GM21381 (cell line): Measurements from ENCODE around the gene STAT5A.
A peak's percentile ranks its signal among the peaks of the same experiment; 100 is the strongest.

Experiments used
- ATAC-seq: cut with Tn5 transposase; IDR thresholded peaks from one replicate; pipeline ENCODE4 v1.9.1; 2021; ENCODE audit warnings: mild to moderate bottlenecking, moderate library complexity; ENCODE audit not compliant: unreplicated experiment

STAT5A gene

GRCh38 chr17:42266918-42267766 lies 21.2 kb upstream of the STAT5A start:
- no peak for ATAC-seq

- no peak for ATAC-seq
These were observed 20.1 kb upstream of the STAT5A start for GRCh38 chr17:42268236-42268635.

- ATAC-seq: no peak
These were observed 18.1 kb upstream of the STAT5A start for GRCh38 chr17:42270170-42270535.

GRCh38 chr17:42270596-42270995 lies 17.7 kb upstream of the STAT5A start:
- no peak for ATAC-seq

- ATAC-seq: no peak
These were observed 17.1 kb upstream of the STAT5A start for GRCh38 chr17:42271006-42271778.

GRCh38 chr17:42271779-42272035 lies 16.6 kb upstream of the STAT5A start:
- no peak for ATAC-seq

GRCh38 chr17:42272162-42272907 lies 16.0 kb upstream of the STAT5A start:
- ATAC-seq: no peak

GRCh38 chr17:42273474-42274252 lies 14.6 kb upstream of the STAT5A start:
- no peak for ATAC-seq

GRCh38 chr17:42274253-42274542 lies 14.1 kb upstream of the STAT5A start:
- ATAC-seq: no peak

- no peak for ATAC-seq
These were observed 13.3 kb upstream of the STAT5A start for GRCh38 chr17:42274812-42275526.

- peak; percentile 36 for ATAC-seq
These were observed 12.6 kb upstream of the STAT5A start for GRCh38 chr17:42275527-42276358.

- peak; percentile 57 for ATAC-seq
These were observed 12.0 kb upstream of the STAT5A start, which contains the start of gene STAT5B for GRCh38 chr17:42276359-42276608. STAT5B (minus strand) TSS chr17:42276391; CDS start chr17:42232127, 44,264 bp downstream.

- peak; percentile 21 for ATAC-seq
These were observed 11.5 kb upstream of the STAT5A start for GRCh38 chr17:42276609-42277341.

- ATAC-seq: no peak
These were observed 11.0 kb upstream of the STAT5A start for GRCh38 chr17:42277342-42277712.

- ATAC-seq: no peak
These were observed 8.3 kb upstream of the STAT5A start for GRCh38 chr17:42279776-42280630.

GRCh38 chr17:42281571-42282096 lies 6.7 kb upstream of the STAT5A start:
- ATAC-seq: no peak

- no peak for ATAC-seq
These were observed 5.7 kb upstream of the STAT5A start for GRCh38 chr17:42282478-42283080.
